Measurements from ENCODE around the gene TMSB15C. TPM values are rescaled to one million over a fixed set of nuclear protein-coding genes. Genes with fewer than 3 reads are reported as not detected.

TMSB15C gene
- total RNA-seq, 2 experiments from 2014 or later: 4.1 to 4.4 TPM

Other genes starting within 250 kb of the TMSB15C start
- under 1 TPM; 0.40 to 0.48 TPM for gene RAB9B, start 244.0 kb downstream of the TMSB15C start, total RNA-seq
- 1 to 10 TPM; 6.3 to 8.7 TPM for gene TMSB15B, start 113.6 kb downstream of the TMSB15C start, total RNA-seq
- gene H2BW1, start 62.5 kb downstream of the TMSB15C start, total RNA-seq: not detected
- under 1 TPM in 1 of 2 experiments, not detected in 1; 0.10 TPM for gene H2BW2, start 36.3 kb downstream of the TMSB15C start, total RNA-seq
- gene ZCCHC18, start 36.3 kb upstream of the TMSB15C start, total RNA-seq: under 1 TPM; 0.64 to 0.65 TPM
- gene SLC25A53, start 80.8 kb upstream of the TMSB15C start, total RNA-seq: 10 to 100 TPM in 1 of 2 experiments, 1 to 10 TPM in 1; 6.3 to 10.3 TPM
- gene FAM199X, start 90.2 kb upstream of the TMSB15C start, total RNA-seq: 10 to 100 TPM; 11.0 to 12.4 TPM
- gene ESX1, start 178.7 kb upstream of the TMSB15C start, total RNA-seq: not detected